GM19397 (cell line): Measurements from ENCODE around the gene CCDC74B.
"Not testable (repeated sequence)": the region's sequence is repeated elsewhere in the genome, so short reads cannot be mapped to it uniquely, and the experiment has no call there.

Source experiments
- ATAC-seq: cut with Tn5 transposase; IDR thresholded peaks from one replicate; pipeline ENCODE4 v1.9.1; 2021; ENCODE audit warnings: mild to moderate bottlenecking, moderate library complexity; ENCODE audit not compliant: unreplicated experiment

Gene CCDC74B

DNA sequence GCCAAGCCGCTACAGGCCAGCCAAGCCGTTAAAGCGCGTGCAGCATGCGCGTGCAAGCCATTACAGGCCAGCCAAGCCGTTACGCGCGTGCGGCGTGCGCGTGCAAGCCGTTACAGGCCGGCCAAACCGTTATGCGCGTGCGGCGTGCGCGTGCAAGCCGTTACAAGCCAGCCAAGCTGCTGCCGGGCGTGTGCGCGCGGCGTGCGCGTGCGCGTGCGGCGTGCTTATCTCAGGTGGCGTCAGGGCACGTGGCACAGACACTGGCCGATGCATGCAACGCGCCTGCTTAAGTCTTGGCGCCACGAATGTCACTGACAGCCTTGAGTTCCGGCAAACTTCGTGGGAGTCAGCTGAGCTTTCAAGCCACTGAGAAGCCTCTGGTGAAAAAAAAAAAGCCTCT is 24.0 kb downstream of the CCDC74B start:
- not testable (repeated sequence) for ATAC-seq

DNA sequence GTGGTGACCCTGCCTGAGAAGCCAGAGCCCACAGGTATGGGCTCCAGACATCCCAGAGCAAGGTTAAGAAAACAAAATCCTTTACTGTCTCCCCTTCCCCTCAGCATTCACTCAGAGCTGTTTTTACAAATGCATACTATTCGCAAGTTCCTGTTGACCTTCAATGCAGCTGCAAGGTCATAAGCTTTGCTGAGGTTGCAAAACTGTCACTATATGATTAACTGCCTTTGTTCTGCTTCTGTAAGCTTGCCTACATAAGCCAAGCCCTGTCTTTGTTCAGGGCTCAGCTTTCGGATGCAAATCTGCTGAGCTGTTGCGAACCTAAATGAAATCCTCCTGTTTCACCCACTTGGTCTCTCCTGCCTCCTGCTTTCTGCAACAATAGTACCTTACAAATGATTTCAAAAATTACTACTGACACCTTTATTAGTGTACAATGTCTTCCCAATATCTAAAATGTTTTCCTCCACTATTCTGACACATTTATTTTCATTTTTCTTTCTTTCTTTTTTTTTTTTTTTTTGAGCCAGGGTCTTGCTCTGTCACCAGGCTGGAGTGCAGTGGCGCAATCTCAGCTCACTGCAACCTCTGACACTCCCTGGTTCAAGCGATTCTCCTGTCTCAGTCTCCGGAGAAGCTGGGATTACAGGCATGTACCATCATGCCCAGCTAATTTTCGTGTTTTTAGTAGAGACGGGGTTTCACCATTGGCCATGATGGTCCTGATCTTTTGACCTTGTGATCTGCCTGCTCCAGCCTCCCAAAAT is 42.1 kb downstream of the CCDC74B start:
- ATAC-seq, result not testable (repeated sequence)
